Measurements from ENCODE around the gene EXOSC10.
A peak's percentile ranks its signal among the peaks of the same experiment; 100 is the strongest.
"Not testable (repeated sequence)": the region's sequence is repeated elsewhere in the genome, so short reads cannot be mapped to it uniquely, and the experiment has no call there.

EXOSC10 gene

DNA sequence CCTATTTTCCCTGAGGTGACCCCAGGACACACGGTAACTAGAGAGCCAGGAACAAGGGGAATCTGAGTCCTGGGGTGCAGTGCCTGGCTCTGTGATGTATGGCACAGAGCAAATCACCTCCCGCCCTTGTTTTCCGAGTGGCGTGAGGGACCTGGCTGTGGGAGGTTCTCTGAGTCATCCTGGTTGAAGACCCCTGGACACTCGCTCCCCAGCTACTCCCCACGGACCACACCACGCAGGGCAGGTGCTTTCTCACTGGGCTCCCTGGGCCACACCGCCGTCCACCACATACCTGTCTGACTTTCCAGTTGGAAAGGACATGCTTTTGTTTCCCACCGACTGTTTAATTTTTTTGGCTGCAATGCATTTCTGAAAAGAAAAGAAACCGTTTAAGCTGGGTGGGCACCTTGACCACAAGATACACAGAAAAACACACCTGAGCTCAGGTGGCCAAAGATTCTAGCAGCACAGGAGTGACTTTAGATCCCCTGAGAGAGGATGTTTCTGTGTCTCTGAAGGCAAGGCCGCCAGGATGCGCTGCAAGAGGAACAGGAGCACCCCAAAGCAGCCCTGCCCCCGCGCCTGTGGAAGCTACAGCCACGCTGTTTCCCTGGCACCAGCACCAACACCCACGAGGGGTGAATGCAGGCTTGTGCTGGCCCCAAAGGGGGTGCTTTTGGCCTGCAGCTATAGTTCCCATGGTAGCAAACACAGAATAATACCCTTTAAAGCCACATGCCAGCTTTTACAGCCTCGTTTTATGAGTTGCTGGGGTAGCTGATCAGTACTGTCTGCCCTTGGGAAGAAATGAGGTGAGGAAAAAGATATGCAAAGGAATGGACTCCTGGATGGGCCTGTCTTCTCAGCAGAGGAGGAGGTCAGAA lies 31.7 kb downstream of the EXOSC10 start:
- no peak overlapping the region for H3K4me3 ChIP-seq (ENCODE audit: low read depth, low read length)
- no peak for TF ChIP-seq CTCF (IDR thresholded peaks at IDR 0.05; ENCODE audit: borderline replicate concordance, insufficient read depth, low read depth, low read length)

DNA sequence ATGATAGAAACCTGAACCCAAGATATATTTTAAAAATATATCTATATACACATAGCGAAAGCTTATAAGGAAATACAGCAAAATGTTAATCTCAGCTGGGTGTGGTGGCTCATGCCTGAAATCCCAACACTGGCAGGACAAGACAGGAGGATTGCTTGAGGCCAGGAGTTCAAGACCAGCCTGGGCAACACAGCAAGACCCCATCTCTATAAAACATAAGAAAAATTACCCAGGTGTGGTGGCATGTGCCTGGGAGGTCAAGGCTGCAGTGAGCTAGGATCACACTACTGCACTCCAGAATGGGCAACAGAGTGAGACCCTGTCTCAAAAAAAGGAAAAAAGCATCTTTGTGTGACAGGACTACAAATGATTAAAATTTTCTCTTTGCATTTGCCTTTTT lies 33.9 kb downstream of the EXOSC10 start:
- no peak overlapping the region for H3K4me3 ChIP-seq (ENCODE audit: low read depth, low read length)

GRCh38 chr1:11064942-11065341 lies 34.7 kb downstream of the EXOSC10 start:
- TF ChIP-seq CTCF (IDR thresholded peaks at IDR 0.05; ENCODE audit: borderline replicate concordance, insufficient read depth, low read depth, low read length): no peak
- H3K4me3 ChIP-seq (ENCODE audit: low read depth, low read length): no peak overlapping the region

More for the DNA sequence above, 33.9 kb downstream of the EXOSC10 start:
- TF ChIP-seq CTCF (IDR thresholded peaks at IDR 0.05; ENCODE audit: borderline replicate concordance, insufficient read depth, low read depth, low read length): no peak

DNA sequence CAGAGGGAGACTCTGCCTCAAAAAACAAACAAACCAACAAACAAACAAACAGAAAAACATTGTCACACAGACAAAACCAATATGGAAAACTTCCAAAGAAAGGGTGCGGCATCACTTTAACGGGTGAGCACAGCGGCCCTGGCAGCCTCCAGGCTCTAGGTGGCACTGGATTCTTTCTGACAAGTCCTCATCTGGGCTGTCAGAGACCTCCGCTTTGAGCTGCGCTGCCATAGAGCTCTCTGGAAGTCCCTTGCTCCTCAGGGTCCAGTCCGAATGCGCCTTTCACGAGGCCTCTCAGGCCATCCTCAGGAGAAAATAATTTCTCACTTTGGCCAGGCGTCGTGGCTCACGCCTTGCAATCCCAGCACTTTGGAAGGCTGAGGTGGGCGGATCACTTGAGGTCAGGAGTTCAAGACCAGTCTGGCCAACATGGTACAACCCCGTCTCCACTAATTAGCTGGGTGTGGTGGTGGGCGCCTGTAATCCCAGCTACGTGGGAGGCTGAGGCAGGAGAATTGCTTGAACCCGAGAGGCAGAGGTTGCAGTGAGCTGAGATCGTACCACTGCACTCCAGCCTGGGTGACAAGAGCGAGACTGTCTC lies 35.6 kb downstream of the EXOSC10 start:
- not testable (repeated sequence) for H3K4me3 ChIP-seq (ENCODE audit: low read depth, low read length)

- H3K4me3 ChIP-seq (ENCODE audit: low read depth, low read length): no peak overlapping the region
- TF ChIP-seq CTCF (IDR thresholded peaks at IDR 0.05; ENCODE audit: borderline replicate concordance, insufficient read depth, low read depth, low read length): no peak
These were observed 36.7 kb downstream of the EXOSC10 start for GRCh38 chr1:11062965-11063401.

- TF ChIP-seq CTCF (IDR thresholded peaks at IDR 0.05; ENCODE audit: borderline replicate concordance, insufficient read depth, low read depth, low read length): 0 out of 2 replicates have a peak, but pooled peaks have one; percentile 4
- H3K4me3 ChIP-seq (ENCODE audit: low read depth, low read length): no peak overlapping the region
These were observed 37.9 kb downstream of the EXOSC10 start for GRCh38 chr1:11061652-11062365.

Data from GM12875 (cell line).